HepG2 (cell line): ENCODE measurements around the gene BMP2. TPM values are rescaled to one million over a fixed set of nuclear protein-coding genes. Genes with fewer than 3 reads are reported as not detected.

Experiments
- ATAC-seq: fragments of 200-7000 bp; cut with Tn5 transposase; 3 replicates; pipeline ENCODE4 v1.9.1; 2020; ENCODE audit warnings: mild to moderate bottlenecking, moderate library complexity
- BruUV-seq: library from RNA; stranded (reverse); fragments of 400-500 nt; replicated peaks from 2 replicates; lab custom pipeline; 2021; lab: Mats Ljungman, UMichigan
- CTCF ChIA-PET: fragments of 300-600 bp; formaldehyde crosslinking; extraction: SDS; loops from one replicate; lab custom pipeline; 2021; ENCODE audit warnings: low total read pairs, inconsistent platforms, low intra/inter-chr PET ratio; lab: Yijun Ruan, JAX
- POLR2A ChIA-PET: fragments of 350-600 bp; sonication (Branson Sonifier 250); formaldehyde crosslinking; loops from one replicate; lab custom pipeline; 2020; ENCODE audit warnings: antibody characterized with exemption, inconsistent platforms; lab: Yijun Ruan, JAX
- DNase-seq: peaks from one replicate; pipeline ENCODE4 v3.0.0-alpha.2; 2015; ENCODE audit warnings: low spot score
- FAIRE-seq: peaks from 3 replicates; lab custom pipeline; 2011; peaks lifted over from hg19 to GRCh38; lab: Jason Lieb, UNC
- H2AFZ ChIP-seq: one replicate; pipeline ENCODE4 v1.6.1; 2011; ENCODE audit warnings: low read length, inconsistent platforms
- H3K27ac ChIP-seq: fragments of 300-600 bp; 3 replicates; pipeline ENCODE4 v1.8.0; 2011; ENCODE audit warnings: mixed run types, mild to moderate bottlenecking, mixed read lengths, low read length, inconsistent platforms; ENCODE audit not compliant: insufficient read depth; ENCODE audit errors: extremely low read length
- H3K27me3 ChIP-seq, 2 experiments: fragments of 200-600 bp in 1 of 2; 2 replicates in 1 of 2; 3 replicates in 1 of 2; pipeline versions ENCODE4 v1.6.0 to v1.8.0; 2011; ENCODE audit warnings: low read length in 2 of 2, mild to moderate bottlenecking in 2 of 2, moderate library complexity in 2 of 2, inconsistent platforms in 1 of 2; ENCODE audit not compliant: insufficient read depth in 2 of 2, control insufficient read depth in 1 of 2
- H3K36me3 ChIP-seq, 2 experiments: fragments of 200-600 bp in 1 of 2; replicated peaks in 1 of 2; 2 replicates in 1 of 2; 3 replicates in 1 of 2; pipeline versions ENCODE4 v1.5.1 to v1.8.0; 2011; ENCODE audit warnings: low read length in 2 of 2, inconsistent platforms in 1 of 2; ENCODE audit not compliant: insufficient read depth in 2 of 2, control insufficient read depth in 1 of 2
- H3K4me1 ChIP-seq: 2 replicates; pipeline ENCODE4 v1.5.1; 2012; ENCODE audit warnings: low read length, inconsistent platforms; ENCODE audit not compliant: insufficient read depth
- H3K4me2 ChIP-seq: 2 replicates; pipeline ENCODE4 v1.6.0; 2011; ENCODE audit warnings: low read depth, low read length, inconsistent platforms
- H3K4me3 ChIP-seq, 3 experiments: fragments of 200-600 bp in 1 of 3; sonication (generic), shearing (Covaris generic) in 1 of 3; replicated peaks in 1 of 3; 2 replicates each; pipeline ENCODE4 v1.5.1; 2011 to 2016; ENCODE audit warnings: low read length in 3 of 3, inconsistent platforms in 2 of 3, low read depth in 2 of 3, mild to moderate bottlenecking in 2 of 3, control low read depth in 1 of 3, mixed read lengths in 1 of 3; ENCODE audit not compliant: insufficient read depth in 1 of 3
- H3K79me2 ChIP-seq: one replicate; pipeline ENCODE4 v1.6.1; 2011; ENCODE audit warnings: low read length, inconsistent platforms; ENCODE audit not compliant: insufficient read depth
- H3K9ac ChIP-seq: 2 replicates; pipeline ENCODE4 v1.6.0; 2011; ENCODE audit warnings: mild to moderate bottlenecking, low read depth, low read length, inconsistent platforms; ENCODE audit not compliant: insufficient read depth
- H3K9me3 ChIP-seq: 2 replicates; pipeline ENCODE4 v1.5.1; 2012; ENCODE audit warnings: mild to moderate bottlenecking, low read length
- H4K20me1 ChIP-seq: 2 replicates; pipeline ENCODE4 v1.6.0; 2011; ENCODE audit warnings: inconsistent platforms, mild to moderate bottlenecking, low read length, moderate library complexity; ENCODE audit not compliant: insufficient read depth
- CHD2 ChIP-seq: IDR thresholded peaks from 2 replicates; pipeline ENCODE4 v1.6.1; 2011; ENCODE audit warnings: low read depth, low read length, improper control_type of control experiment
- MTA3 ChIP-seq: sonication (generic); formaldehyde crosslinking; IDR thresholded peaks from 2 replicates; pipeline ENCODE4 v1.4.0; 2020; ENCODE audit warnings: missing genetic modification reagents
- NFIB ChIP-seq: sonication (generic); formaldehyde crosslinking; IDR thresholded peaks from 2 replicates; pipeline ENCODE4 v1.9.0; 2021; ENCODE audit warnings: missing genetic modification reagents, mild to moderate bottlenecking, borderline replicate concordance
- SP2 ChIP-seq: sonication (generic); formaldehyde crosslinking; IDR thresholded peaks from 2 replicates; pipeline ENCODE4 v1.5.1; 2020; ENCODE audit warnings: mild to moderate bottlenecking, missing genetic modification reagents
- STAT5B ChIP-seq: sonication (generic); formaldehyde crosslinking; IDR thresholded peaks from 2 replicates; pipeline ENCODE4 v1.4.0; 2020; ENCODE audit warnings: missing genetic modification reagents
- TSC22D2 ChIP-seq: sonication (generic); formaldehyde crosslinking; IDR thresholded peaks from 2 replicates; pipeline ENCODE4 v1.5.1; 2020; ENCODE audit warnings: missing genetic modification reagents, mild to moderate bottlenecking, borderline replicate concordance
- ZBTB21 ChIP-seq: sonication (generic); formaldehyde crosslinking; IDR thresholded peaks from 2 replicates; pipeline ENCODE4 v1.4.0; 2020; ENCODE audit warnings: missing genetic modification reagents
- ZNF24 ChIP-seq: fragments of 450-650 bp; IDR thresholded peaks from 2 replicates; pipeline ENCODE4 v1.6.1; 2017; ENCODE audit warnings: antibody characterized with exemption, mild to moderate bottlenecking
- ZNF317 ChIP-seq: sonication (generic); formaldehyde crosslinking; IDR thresholded peaks from 2 replicates; pipeline ENCODE4 v1.5.0; 2020; ENCODE audit warnings: mild to moderate bottlenecking, missing genetic modification reagents
- ZNF563 ChIP-seq: sonication (generic); formaldehyde crosslinking; IDR thresholded peaks from 2 replicates; pipeline ENCODE4 v1.8.0; 2022; ENCODE audit warnings: mild to moderate bottlenecking, moderate library complexity, missing genetic modification reagents
- ZNF740 ChIP-seq: sonication (generic); formaldehyde crosslinking; IDR thresholded peaks from 2 replicates; pipeline ENCODE4 v1.4.0; 2020; ENCODE audit warnings: missing genetic modification reagents
- WGBS: methylation state at CpG from one replicate; pipeline ENCODE4 v1.1.6; 2017; ENCODE audit warnings: low lambda C conversion rate; 5-methylcytosine and 5-hydroxymethylcytosine counted together
- in situ Hi-C: cut with HindIII; loops from 2 replicates; pipeline ENCODE4 v1.10.0; 2017; ENCODE audit warnings: low pct_unique_long_range_greater_than_20kb; ENCODE audit not compliant: extremely low pct_ligation_motif_present
- intact Hi-C: fragments of 100-400 bp; cut with micrococcal nuclease; formaldehyde crosslinking; loops from one replicate; pipeline ENCODE4 v1.10.0; 2022; ENCODE audit not compliant: unreplicated experiment
- polyA plus RNA-seq, 8 experiments: library from polyadenylated mRNA; depleted of rRNA in 3 of 8; stranded (reverse) in 7 of 8; unstranded in 1 of 8; fragments of >200 nt; fragmentation: Illumina TruSeq in 4 of 8; extraction: Trizol in 4 of 8; gene quantifications; 2 replicates each; pipeline versions ENCODE4 v1.2.1 to v1.2.3, GENCODE V29; 2011 to 2016; ENCODE audit warnings: low read depth in 4 of 8, missing spikeins in 1 of 8, mixed read lengths in 1 of 8; ENCODE audit not compliant: insufficient read depth in 1 of 8
- total RNA-seq, 5 experiments: library from RNA; depleted of rRNA; stranded (reverse); fragments of >200 nt; fragmentation: Illumina TruSeq; extraction: Trizol; gene quantifications; 2 replicates each; pipeline ENCODE4 v1.2.3, GENCODE V29; 2016; ENCODE audit warnings: low read depth in 1 of 5

The BMP2 gene
- total and polyA plus RNA-seq, 2 of the 13 experiments (the other 11 are each of a cell fraction or from before 2014, with no cell fraction given) = 0.02 to 0.03 TPM

- 16% methylated on average over 2 of the region's 2 CpGs for whole genome bisulfite sequencing
- no peak overlapping the region for H2AFZ ChIP-seq
These were observed 34.7 kb downstream of the BMP2 start for GRCh38 chr20:6802227-6802626.

GRCh38 chr20:6806275-6806674, 38.8 kb downstream of the BMP2 start:
- FAIRE-seq = no peak
- ChIA-PET POLR2A (no interaction called here), CTCF (no interaction called here)

More at GRCh38 chr20:6802227-6802626, 34.7 kb downstream of the BMP2 start:
- intact Hi-C loops = no loop called here
- ATAC-seq (no peak), DNase-seq (no peak), FAIRE-seq (no peak)
- Histone ChIP-seq H3K4me1 (no peaks in the 10 kb centered on the region), H3K4me2 (no peak overlapping the region), H3K9me3 (0 out of 2 replicates have a peak, but pooled peaks cover 6% of the 10 kb centered on the region), H3K27ac (no peak overlapping the region), H3K27me3 (no peaks in the 10 kb centered on the region), H4K20me1 (no peaks in the 10 kb centered on the region), H3K4me3 (no peak overlapping the region), H3K9ac (no peak overlapping the region), H3K36me3 (no peaks in the 10 kb centered on the region), H3K79me2 (no peaks in the 10 kb centered on the region)
- in situ Hi-C loops = no loop called here
- TF ChIP-seq SP2 (no peak), ZNF563 (CRISPR knock-in tag) (no peak), ZNF24 (no peak), MTA3 (no peak), STAT5B (no peak), ZBTB21 (no peak), NFIB (CRISPR knock-in tag) (no peak), ZNF740 (CRISPR knock-in tag) (no peak)
- POLR2A ChIA-PET = no interaction called here
- no TSS peak for BruUV-seq
- CTCF ChIA-PET = no interaction called here

More at GRCh38 chr20:6806275-6806674, 38.8 kb downstream of the BMP2 start:
- in situ Hi-C loops (no loop called here), intact Hi-C loops (no loop called here)
- Histone ChIP-seq H3K4me3 (no peak overlapping the region), H2AFZ (no peak overlapping the region), H3K36me3 (no peaks in the 10 kb centered on the region), H3K79me2 (no peaks in the 10 kb centered on the region), H3K4me1 (no peaks in the 10 kb centered on the region), H3K27ac (no peak overlapping the region), H3K27me3 (no peaks in the 10 kb centered on the region), H4K20me1 (no peaks in the 10 kb centered on the region), H3K4me2 (no peak overlapping the region)
- no peak for ATAC-seq
- no peak for DNase-seq
- BruUV-seq = no TSS peak
- 0% methylated on average over 1 of the region's 1 CpG for WGBS
- TF ChIP-seq CHD2 = no peak
- TF ChIP-seq ZNF317 (CRISPR knock-in tag) = peak; percentile 91
- no peak for TF ChIP-seq TSC22D2 (CRISPR knock-in tag)
- TF ChIP-seq, all 625 proteins: peak for 1
- Histone ChIP-seq H3K9me3 (0 out of 2 replicates have a peak, but pooled peaks cover 6% of the 10 kb centered on the region), H3K9ac (no peak overlapping the region)
